HL-60/S4 (cell line): Measurements from ENCODE around the gene PTPRU.

Experiments
- in situ Hi-C: fragments of 300-500 bp; cut with MboI; formaldehyde crosslinking; loops from 2 replicates; pipeline ENCODE4 v1.14.3; 2022; ENCODE audit warnings: low sequenced_read_pairs

PTPRU gene

GRCh38 chr1:29258976-29259801 is 22.9 kb downstream of the PTPRU start:
- in situ Hi-C loops: no loop called here

- in situ Hi-C loops: no loop called here
Observed at GRCh38 chr1:29259802-29260441, 23.6 kb downstream of the PTPRU start.

- in situ Hi-C loops: no loop called here
Observed at GRCh38 chr1:29260531-29260930, 24.2 kb downstream of the PTPRU start.

GRCh38 chr1:29264773-29265389 is 28.6 kb downstream of the PTPRU start:
- in situ Hi-C loops: no loop called here

GRCh38 chr1:29266912-29267311 is 30.6 kb downstream of the PTPRU start:
- in situ Hi-C loops: no loop called here

- in situ Hi-C loops: no loop called here
Observed at GRCh38 chr1:29267321-29268070, 31.2 kb downstream of the PTPRU start.

- in situ Hi-C loops: no loop called here
Observed at GRCh38 chr1:29269382-29269781, 33.1 kb downstream of the PTPRU start.

- in situ Hi-C loops: no loop called here
Observed at GRCh38 chr1:29270929-29271521, 34.7 kb downstream of the PTPRU start.

GRCh38 chr1:29271724-29272123 is 35.4 kb downstream of the PTPRU start:
- in situ Hi-C loops: no loop called here

- in situ Hi-C loops: no loop called here
Observed at GRCh38 chr1:29272147-29272907, 36.0 kb downstream of the PTPRU start.

GRCh38 chr1:29275435-29275834 is 39.1 kb downstream of the PTPRU start:
- in situ Hi-C loops: no loop called here

- in situ Hi-C loops: no loop called here
Observed at GRCh38 chr1:29278124-29278523, 41.8 kb downstream of the PTPRU start.

GRCh38 chr1:29279406-29279805 is 43.1 kb downstream of the PTPRU start:
- in situ Hi-C loops: no loop called here

- in situ Hi-C loops: no loop called here
Observed at GRCh38 chr1:29279951-29280391, 43.6 kb downstream of the PTPRU start.

- in situ Hi-C loops: no loop called here
Observed at GRCh38 chr1:29280409-29281131, 44.2 kb downstream of the PTPRU start.

- in situ Hi-C loops: no loop called here
Observed at GRCh38 chr1:29281571-29281970, 45.2 kb downstream of the PTPRU start.

- in situ Hi-C loops: no loop called here
Observed at GRCh38 chr1:29282135-29282923, 46.0 kb downstream of the PTPRU start.

- in situ Hi-C loops: no loop called here
Observed at GRCh38 chr1:29282924-29283803, 46.8 kb downstream of the PTPRU start.
